GM12878 (cell line): ENCODE results near the gene RNASE12. TPM values are rescaled to one million over a fixed set of nuclear protein-coding genes. Genes with fewer than 3 reads are reported as not detected.

Experiments used
- BMI1 ChIP-seq: fragments of 450-650 bp; IDR thresholded peaks from 2 replicates; pipeline ENCODE4 v1.6.1; 2016; ENCODE audit warnings: mild to moderate bottlenecking, moderate library complexity, borderline replicate concordance
- CEBPB ChIP-seq, 2 experiments: fragments of 150-350 bp in 1 of 2; IDR thresholded peaks; 2 replicates each; pipeline ENCODE4 v1.6.1; 2012 to 2014; ENCODE audit warnings: low read depth in 2 of 2, low read length in 2 of 2, borderline replicate concordance in 1 of 2, inconsistent platforms in 1 of 2
- EED ChIP-seq: sonication (generic); IDR thresholded peaks from 2 replicates; pipeline ENCODE4 v1.6.1; 2016; ENCODE audit warnings: antibody characterized with exemption, low read depth
- FOXK2 ChIP-seq: fragments of 450-650 bp; IDR thresholded peaks from 2 replicates; pipeline ENCODE4 v1.6.1; 2017; ENCODE audit warnings: mild to moderate bottlenecking, moderate library complexity
- GABPA ChIP-seq: IDR thresholded peaks from 2 replicates; pipeline ENCODE4 v1.6.1; 2014; ENCODE audit warnings: antibody characterized with exemption, low read depth, mild to moderate bottlenecking, inconsistent platforms
- NFXL1 ChIP-seq: fragments of 450-650 bp; IDR thresholded peaks from 2 replicates; pipeline ENCODE4 v1.6.1; 2017; ENCODE audit warnings: antibody characterized with exemption, mild to moderate bottlenecking, borderline replicate concordance
- NFYA ChIP-seq: IDR thresholded peaks from 2 replicates; pipeline ENCODE4 v1.6.1; 2011; ENCODE audit warnings: low read depth, mild to moderate bottlenecking, low read length, improper control_type of control experiment, borderline replicate concordance
- NKRF ChIP-seq: fragments of 450-650 bp; conservative IDR thresholded peaks from 2 replicates; pipeline ENCODE4 v1.6.1; 2017; ENCODE audit warnings: mild to moderate bottlenecking, moderate library complexity
- POLR2A ChIP-seq: IDR thresholded peaks from 2 replicates; pipeline ENCODE4 v1.6.1; 2011; ENCODE audit warnings: low read depth, mild to moderate bottlenecking, low read length
- POU2F2 ChIP-seq: IDR thresholded peaks from 3 replicates; pipeline ENCODE4 v1.6.1; 2011; ENCODE audit warnings: low read depth, mild to moderate bottlenecking, low read length, borderline replicate concordance
- RBBP5 ChIP-seq: fragments of 200-600 bp; sonication (generic); conservative IDR thresholded peaks from 2 replicates; pipeline ENCODE4 v1.6.1; 2016
- RUNX3 ChIP-seq: IDR thresholded peaks from 2 replicates; pipeline ENCODE4 v1.6.1; 2012; ENCODE audit warnings: low read length, inconsistent platforms
- SIX5 ChIP-seq: IDR thresholded peaks from 2 replicates; pipeline ENCODE4 v1.6.1; 2011; ENCODE audit warnings: mild to moderate bottlenecking, low read depth, low read length, moderate library complexity; ENCODE audit not compliant: severe bottlenecking
- SMAD5 ChIP-seq: IDR thresholded peaks from 2 replicates; pipeline ENCODE4 v1.6.1; 2016; ENCODE audit warnings: antibody characterized with exemption, low read depth
- SMARCA5 ChIP-seq: fragments of 450-650 bp; IDR thresholded peaks from 2 replicates; pipeline ENCODE4 v1.6.1; 2017; ENCODE audit warnings: mild to moderate bottlenecking
- SMC3 ChIP-seq: IDR thresholded peaks from 2 replicates; pipeline ENCODE4 v1.6.1; 2011; ENCODE audit warnings: low read length, improper control_type of control experiment, borderline replicate concordance
- SPI1 ChIP-seq: IDR thresholded peaks from 2 replicates; pipeline ENCODE4 v1.6.1; 2011; ENCODE audit warnings: low read depth, mild to moderate bottlenecking, low read length, moderate library complexity, borderline replicate concordance; ENCODE audit not compliant: insufficient read depth
- SREBF2 ChIP-seq: IDR thresholded peaks from 2 replicates; pipeline ENCODE4 v1.6.1; 2012; ENCODE audit warnings: mild to moderate bottlenecking, low read length
- TCF7 ChIP-seq: IDR thresholded peaks from 2 replicates; pipeline ENCODE4 v1.6.1; 2014; ENCODE audit warnings: antibody characterized with exemption, borderline replicate concordance
- USF1 ChIP-seq: IDR thresholded peaks from 2 replicates; pipeline ENCODE4 v1.6.1; 2011; ENCODE audit warnings: borderline replicate concordance, low read depth, mild to moderate bottlenecking, moderate library complexity, mixed read lengths, low read length; ENCODE audit not compliant: insufficient read depth; ENCODE audit errors: extremely low read length
- WRNIP1 ChIP-seq: IDR thresholded peaks from 2 replicates; pipeline ENCODE4 v1.6.1; 2011; ENCODE audit warnings: low read depth, low read length, improper control_type of control experiment, borderline replicate concordance
- YBX1 ChIP-seq: fragments of 450-650 bp; IDR thresholded peaks from 2 replicates; pipeline ENCODE4 v1.6.1; 2016; ENCODE audit warnings: antibody characterized with exemption
- ZBED1 ChIP-seq: IDR thresholded peaks from 2 replicates; pipeline ENCODE4 v1.6.1; 2016; ENCODE audit warnings: borderline replicate concordance
- ZNF592 ChIP-seq: fragments of 450-650 bp; IDR thresholded peaks from 2 replicates; pipeline ENCODE4 v1.6.1; 2017; ENCODE audit warnings: mild to moderate bottlenecking, moderate library complexity
- polyA plus RNA-seq, 11 experiments: library from polyadenylated mRNA; depleted of rRNA in 4 of 11; unstranded in 6 of 11; stranded (reverse) in 5 of 11; fragments of >200 nt; fragmentation: Nextera tagmentation in 4 of 11; fragmentation: Illumina TruSeq in 1 of 11; extraction: Ambion mirVana in 4 of 11; extraction: Trizol in 1 of 11; gene quantifications; 1 replicate in 1 of 11; 2 replicates in 10 of 11; pipeline versions ENCODE4 v1.2.1 to v1.2.3, GENCODE V29; 2011 to 2016; ENCODE audit warnings: inconsistent platforms in 2 of 11, missing spikeins in 2 of 11, low read depth in 1 of 11
- total RNA-seq, 4 experiments: library from RNA; depleted of rRNA in 3 of 4; stranded (reverse); fragments of >200 nt in 3 of 4; fragmentation: Illumina TruSeq in 1 of 4; extraction: Trizol in 1 of 4; gene quantifications; 2 replicates each; pipeline versions ENCODE4 v1.2.1 to v1.2.3, GENCODE V29; 2013 to 2021

The RNASE12 gene
- total and polyA plus RNA-seq, 10 of the 15 experiments (the other 5 are each of a cell fraction or from before 2014, with no cell fraction given): not detected

GRCh38 chr14:20613094-20614037 is 22.2 kb upstream of the RNASE12 start (continued):
- no peak for TF ChIP-seq BMI1
- TF ChIP-seq SREBF2: peak; percentile 90
- peak; percentile 50; the same call in 1 of the 2 replicates for TF ChIP-seq NKRF
- peak in 1 of 2 experiments; percentile 70; a peak in 1 of 4 replicates for TF ChIP-seq CEBPB (IDR thresholded peaks at IDR 0.05; ENCODE audit: borderline replicate concordance in 1 of 2, low read depth in 2 of 2, low read length in 2 of 2)
- TF ChIP-seq SPI1: no peak
- TF ChIP-seq NFXL1: no peak
- no peak; the same call in 1 of the 2 replicates for TF ChIP-seq ZBED1
- TF ChIP-seq TCF7: peak; percentile 56
- peak; percentile 20; the same call in 1 of the 2 replicates for TF ChIP-seq EED
- TF ChIP-seq RUNX3: peak; percentile 84
- TF ChIP-seq WRNIP1: no peak
- TF ChIP-seq RBBP5: no peak
- TF ChIP-seq POLR2A: no peak
- TF ChIP-seq GABPA: peak; percentile 14; the same call in 1 of the 2 replicates
- TF ChIP-seq ZNF592: no peak
- TF ChIP-seq YBX1: no peak
- no peak for TF ChIP-seq SMAD5
- no peak for TF ChIP-seq SMC3
- TF ChIP-seq SMARCA5: peak; percentile 94
- TF ChIP-seq FOXK2: peak; percentile 73
- TF ChIP-seq USF1: no peak
- no peak for TF ChIP-seq NFYA
- TF ChIP-seq SIX5: no peak
- TF ChIP-seq POU2F2: peak; percentile 97
